ENCODE measurements around the gene AQR.
"Not testable (repeated sequence)": the region's sequence is repeated elsewhere in the genome, so short reads cannot be mapped to it uniquely, and the experiment has no call there.

AQR gene

GRCh38 chr15:34969340-34970097, at the start of gene AQR:
AQR (minus strand) TSS chr15:34969742; CDS start chr15:34969613, 129 bp downstream.
- peak; percentile 99 for DNase-seq (ENCODE audit: low spot score)

- peak; percentile 45 for DNase-seq (ENCODE audit: low spot score)
Observed at GRCh38 chr15:35014241-35014640, 44.7 kb upstream of the AQR start.

DNA sequence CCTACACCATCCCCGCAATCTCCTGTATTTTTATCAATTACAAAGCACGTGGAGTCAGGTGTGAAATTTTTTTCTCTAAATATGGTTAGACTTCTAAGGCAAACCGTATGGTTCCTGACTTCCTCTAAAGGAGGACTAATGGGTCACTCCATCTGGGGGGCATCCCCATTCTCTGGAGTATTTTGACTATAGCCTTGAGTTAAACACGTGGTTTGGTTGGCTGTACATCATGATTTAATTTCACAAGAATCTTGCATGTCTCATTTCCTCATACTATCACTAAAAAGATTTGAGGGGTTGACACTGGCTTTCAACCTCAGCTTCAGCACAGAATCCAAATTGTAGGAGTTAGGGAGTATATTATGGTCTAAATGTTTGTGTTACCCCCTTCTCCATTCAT, 43.8 kb upstream of the AQR start:
- no peak for DNase-seq (ENCODE audit: low spot score)

- DNase-seq (ENCODE audit: low spot score), result no peak
Observed at GRCh38 chr15:35007397-35007796, 37.9 kb upstream of the AQR start.

GRCh38 chr15:35005933-35006332, 36.4 kb upstream of the AQR start:
- no peak for DNase-seq (ENCODE audit: low spot score)

- no peak for DNase-seq (ENCODE audit: low spot score)
Observed at GRCh38 chr15:35003928-35004327, 34.4 kb upstream of the AQR start.

GRCh38 chr15:35000511-35000910, 31.0 kb upstream of the AQR start:
- DNase-seq (ENCODE audit: low spot score), result no peak

- DNase-seq (ENCODE audit: low spot score), result no peak
Observed at GRCh38 chr15:34999906-35000305, 30.4 kb upstream of the AQR start.

DNA sequence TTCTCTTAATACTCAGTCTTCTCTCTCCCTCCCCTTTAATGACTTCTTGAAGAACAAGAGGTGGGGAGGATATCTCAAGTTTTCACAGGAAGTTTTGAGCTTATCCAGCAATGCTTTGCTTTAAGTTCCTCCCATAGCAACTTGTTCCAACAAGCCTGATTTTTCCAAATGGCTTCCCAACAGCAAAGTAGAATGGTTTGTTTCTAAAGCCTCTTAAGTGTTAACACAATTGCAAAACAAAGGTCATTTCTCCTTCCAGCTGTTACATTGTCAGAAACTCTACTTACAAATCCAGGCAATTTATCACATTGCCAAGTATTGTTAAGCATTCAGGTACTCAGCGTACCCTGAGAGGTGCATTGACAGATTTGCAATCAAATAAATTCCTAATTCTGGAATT, 25.4 kb upstream of the AQR start:
- no peak for DNase-seq (ENCODE audit: low spot score)

- DNase-seq (ENCODE audit: low spot score), result no peak
Observed at GRCh38 chr15:34993877-34994276, 24.3 kb upstream of the AQR start.

DNA sequence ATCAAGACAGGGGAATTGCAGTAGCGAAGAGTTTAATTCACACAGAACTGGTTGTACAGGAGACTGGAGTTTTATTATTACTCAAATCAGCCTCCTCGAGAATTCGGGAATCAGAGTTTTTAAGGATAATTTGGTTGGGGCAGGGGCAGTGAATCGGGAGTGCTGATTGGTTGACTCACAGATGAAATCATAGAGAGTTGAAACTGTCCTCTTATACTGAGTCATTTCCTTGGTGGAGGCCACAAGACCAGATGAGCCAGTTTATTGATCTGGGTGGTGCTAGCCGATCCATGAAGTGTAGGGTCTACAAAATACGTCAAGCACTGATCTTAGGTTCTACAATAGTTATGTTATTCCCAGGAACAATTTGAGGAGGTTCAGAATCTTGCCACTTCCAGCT, 23.9 kb upstream of the AQR start:
- no peak for DNase-seq (ENCODE audit: low spot score)

- DNase-seq (ENCODE audit: low spot score), result peak; percentile 76
Observed at GRCh38 chr15:34988027-34988902, 18.7 kb upstream of the AQR start, which contains the start of gene ZNF770. ZNF770 (minus strand) TSS chr15:34988287; CDS start chr15:34983434, 4,853 bp downstream.

GRCh38 chr15:34987609-34988026, 18.1 kb upstream of the AQR start:
- DNase-seq (ENCODE audit: low spot score), result no peak

DNA sequence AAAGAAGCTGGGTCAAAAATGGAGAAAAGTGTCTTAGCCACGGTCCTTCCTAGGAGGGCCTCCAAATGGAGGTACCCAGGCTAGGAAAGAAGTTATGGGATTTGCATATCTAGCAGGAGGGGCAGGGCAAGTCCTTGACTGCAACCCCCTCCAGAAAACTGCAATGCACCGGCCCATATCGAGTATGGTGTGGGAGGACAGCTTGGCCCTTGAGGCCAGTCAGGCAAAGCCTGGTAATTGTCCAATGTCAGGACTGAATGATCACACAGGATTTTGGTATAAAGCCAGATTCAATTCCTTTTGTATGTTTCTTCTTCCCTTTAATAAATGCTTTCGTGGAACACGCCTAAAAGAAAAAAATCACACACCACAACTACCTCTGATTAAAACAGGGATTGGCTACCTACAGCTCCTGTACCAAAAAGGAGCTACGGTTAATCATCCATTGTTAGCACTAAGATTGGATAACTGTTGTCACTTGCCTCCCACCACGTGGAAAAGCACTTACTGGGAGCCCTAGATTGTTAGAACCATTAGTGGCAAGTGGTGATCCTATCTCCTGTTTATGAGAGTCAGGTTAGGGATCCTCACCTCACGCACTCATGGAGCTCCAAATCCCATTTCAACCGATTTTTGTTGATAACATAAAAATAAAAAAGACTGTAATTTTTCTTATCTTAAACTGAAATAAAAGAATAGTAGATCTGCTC, 17.4 kb upstream of the AQR start:
- DNase-seq (ENCODE audit: low spot score), result peak; percentile 52

GRCh38 chr15:34986326-34986725, 16.8 kb upstream of the AQR start:
- DNase-seq (ENCODE audit: low spot score), result no peak

GRCh38 chr15:34984889-34985630, 15.5 kb upstream of the AQR start:
- no peak for DNase-seq (ENCODE audit: low spot score)

DNA sequence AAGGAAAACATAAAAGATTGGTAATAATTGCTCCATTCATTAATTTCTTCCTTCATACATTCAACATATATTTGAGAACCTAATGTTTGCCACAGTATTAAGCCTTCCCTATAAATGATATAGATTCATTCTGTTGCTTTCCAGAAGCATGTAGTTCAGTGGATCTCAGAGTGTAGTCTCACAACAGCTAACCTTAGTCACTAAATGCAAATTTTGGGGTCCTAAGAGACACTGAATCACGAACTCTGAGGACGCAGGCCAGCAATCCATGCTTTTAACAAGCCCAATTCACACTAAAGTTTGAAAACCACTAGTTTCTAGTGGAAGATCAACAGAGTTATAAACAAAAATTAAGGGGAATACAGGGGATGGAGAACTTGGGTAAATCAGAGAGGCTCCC, 7.2 kb upstream of the AQR start:
- DNase-seq (ENCODE audit: low spot score), result no peak

DNA sequence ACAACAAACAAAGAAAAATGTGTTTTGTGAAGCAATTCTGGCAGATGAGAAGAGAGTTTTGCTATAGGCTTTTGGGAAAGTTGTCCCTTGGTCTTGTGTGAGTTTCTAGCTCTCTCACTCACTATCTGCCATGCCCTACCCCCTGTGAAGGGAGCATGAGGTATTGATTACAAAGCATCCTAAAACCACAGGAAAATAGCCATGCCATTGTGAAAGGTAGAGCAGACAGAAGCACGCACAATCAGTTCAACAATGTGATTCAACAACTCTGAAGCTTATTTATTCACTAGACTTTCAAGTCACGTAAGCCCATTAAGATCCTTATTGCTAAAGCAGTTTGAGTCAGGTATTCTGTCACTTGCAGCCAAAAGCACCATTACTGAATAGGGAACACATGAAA, 6.5 kb upstream of the AQR start:
- no peak for DNase-seq (ENCODE audit: low spot score)

GRCh38 chr15:34973512-34973911, 4.0 kb upstream of the AQR start:
- no peak for DNase-seq (ENCODE audit: low spot score)

DNA sequence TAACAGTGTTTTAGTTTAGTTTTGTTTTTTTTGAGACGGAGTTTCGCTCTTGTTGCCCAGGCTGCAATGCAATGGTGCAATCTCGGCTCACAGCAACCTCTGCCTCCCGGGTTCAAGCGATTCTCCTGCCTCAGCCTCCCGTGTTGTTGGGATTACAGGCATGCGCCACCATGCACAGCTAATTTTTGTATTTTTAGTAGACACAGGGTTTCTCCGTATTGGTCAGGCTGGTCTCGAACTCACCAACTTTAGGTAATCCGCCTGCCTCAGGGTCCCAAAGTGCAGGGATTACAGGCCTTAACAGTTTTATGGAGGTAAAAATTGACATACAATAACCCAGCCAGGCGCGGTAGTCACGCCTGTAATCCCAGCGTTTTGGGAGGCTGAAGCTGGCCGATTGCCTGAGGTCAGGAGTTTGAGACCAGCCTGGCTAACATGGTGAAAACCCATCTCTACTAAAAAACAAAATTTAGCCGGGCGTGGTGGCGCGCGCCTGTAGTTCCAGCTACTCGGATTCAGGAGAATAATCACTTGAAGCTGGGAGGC, 629 bp upstream of the AQR start:
- DNase-seq (ENCODE audit: low spot score), result not testable (repeated sequence)

- no peak for DNase-seq (ENCODE audit: low spot score)
Observed at GRCh38 chr15:34964277-34964676, 5.3 kb downstream of the AQR start.
